ENCODE data around the gene AKR1C3.

Gene AKR1C3

DNA sequence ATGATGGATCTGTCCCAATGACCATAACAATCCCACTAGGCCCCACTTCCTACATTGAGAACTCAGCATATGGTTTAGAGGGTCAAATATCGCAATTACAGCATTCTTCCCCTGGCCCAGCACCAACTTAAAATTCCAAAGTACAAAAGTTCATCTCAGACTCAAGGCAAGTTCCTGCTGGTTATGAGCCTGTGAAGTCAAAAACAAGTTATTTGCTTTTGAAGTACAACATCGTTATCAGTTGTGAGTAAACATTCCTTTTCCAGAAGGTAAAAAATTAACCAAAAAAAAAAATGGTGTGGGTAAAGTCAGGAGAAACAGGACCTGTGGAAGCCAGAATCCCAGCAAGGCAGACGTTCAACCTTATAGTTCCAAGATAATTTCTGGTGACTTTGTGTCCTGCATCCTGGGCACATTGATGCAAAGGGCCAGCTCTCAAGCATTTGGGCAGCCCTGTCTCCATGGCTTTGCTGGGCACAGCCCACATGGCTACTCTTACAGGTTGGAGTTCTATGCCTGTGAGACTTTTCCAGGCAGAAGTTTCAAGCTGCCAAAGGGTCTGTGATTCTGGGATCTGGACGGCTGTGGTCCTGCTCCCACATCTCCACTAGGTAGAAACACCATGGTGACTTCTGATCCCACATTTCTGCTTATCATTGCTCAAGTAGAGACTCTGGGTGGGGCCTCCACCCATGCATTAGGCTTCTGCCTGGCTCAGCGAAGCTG, 53.2 kb downstream of the AKR1C3 start:
- no peak overlapping the region for H3K4me3 ChIP-seq (ENCODE audit: low read depth, low read length)
- DNase-seq: no peak
- H3K36me3 ChIP-seq: no peaks in the 10 kb centered on the region
- no peaks in the 10 kb centered on the region for H3K9me3 ChIP-seq
- TF ChIP-seq, protein P1, sequence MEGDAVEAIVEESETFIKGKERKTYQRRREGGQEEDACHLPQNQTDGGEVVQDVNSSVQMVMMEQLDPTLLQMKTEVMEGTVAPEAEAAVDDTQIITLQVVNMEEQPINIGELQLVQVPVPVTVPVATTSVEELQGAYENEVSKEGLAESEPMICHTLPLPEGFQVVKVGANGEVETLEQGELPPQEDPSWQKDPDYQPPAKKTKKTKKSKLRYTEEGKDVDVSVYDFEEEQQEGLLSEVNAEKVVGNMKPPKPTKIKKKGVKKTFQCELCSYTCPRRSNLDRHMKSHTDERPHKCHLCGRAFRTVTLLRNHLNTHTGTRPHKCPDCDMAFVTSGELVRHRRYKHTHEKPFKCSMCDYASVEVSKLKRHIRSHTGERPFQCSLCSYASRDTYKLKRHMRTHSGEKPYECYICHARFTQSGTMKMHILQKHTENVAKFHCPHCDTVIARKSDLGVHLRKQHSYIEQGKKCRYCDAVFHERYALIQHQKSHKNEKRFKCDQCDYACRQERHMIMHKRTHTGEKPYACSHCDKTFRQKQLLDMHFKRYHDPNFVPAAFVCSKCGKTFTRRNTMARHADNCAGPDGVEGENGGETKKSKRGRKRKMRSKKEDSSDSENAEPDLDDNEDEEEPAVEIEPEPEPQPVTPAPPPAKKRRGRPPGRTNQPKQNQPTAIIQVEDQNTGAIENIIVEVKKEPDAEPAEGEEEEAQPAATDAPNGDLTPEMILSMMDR (IDR thresholded peaks at IDR 0.05; ENCODE audit: low read depth, low read length): no peak
- no peaks in the 10 kb centered on the region for H3K27me3 ChIP-seq
- no peaks in the 10 kb centered on the region for H3K4me1 ChIP-seq

DNA sequence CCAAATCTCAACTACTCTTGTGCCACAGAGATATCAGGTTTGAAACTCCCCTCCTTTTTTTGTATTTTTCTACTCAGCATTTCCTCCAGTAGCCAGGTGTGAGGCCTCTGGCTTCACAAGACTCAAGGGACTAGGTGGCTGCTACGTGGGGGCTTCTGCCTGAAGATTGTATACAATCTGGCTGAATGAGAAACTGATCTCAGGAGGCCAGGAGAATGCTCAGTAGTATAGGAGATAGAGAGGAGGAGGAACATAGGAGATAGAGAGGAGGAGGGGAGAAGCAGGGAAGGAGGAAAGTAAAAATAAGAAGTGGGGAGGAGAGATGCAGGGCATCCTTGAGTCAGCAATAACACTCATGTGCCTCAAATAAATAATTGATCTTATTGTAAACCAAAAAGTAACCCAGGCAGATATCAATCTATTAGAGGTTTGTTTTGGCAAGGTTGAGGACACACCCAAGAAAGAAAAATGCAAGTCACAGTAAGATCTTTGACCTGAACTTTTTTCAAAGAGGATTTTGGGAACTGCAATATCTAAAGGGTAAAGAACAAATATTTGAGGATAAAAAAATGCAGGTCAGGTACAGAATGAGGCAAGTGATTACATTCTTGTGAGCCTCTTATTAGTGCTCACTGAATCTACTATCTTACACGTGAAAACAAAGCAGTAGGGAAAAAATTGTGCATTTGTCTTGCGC, 53.9 kb downstream of the AKR1C3 start:
- no peaks in the 10 kb centered on the region for H3K4me1 ChIP-seq
- TF ChIP-seq, protein P1 (IDR thresholded peaks at IDR 0.05; ENCODE audit: low read depth, low read length): no peak
- no peak for DNase-seq

DNA sequence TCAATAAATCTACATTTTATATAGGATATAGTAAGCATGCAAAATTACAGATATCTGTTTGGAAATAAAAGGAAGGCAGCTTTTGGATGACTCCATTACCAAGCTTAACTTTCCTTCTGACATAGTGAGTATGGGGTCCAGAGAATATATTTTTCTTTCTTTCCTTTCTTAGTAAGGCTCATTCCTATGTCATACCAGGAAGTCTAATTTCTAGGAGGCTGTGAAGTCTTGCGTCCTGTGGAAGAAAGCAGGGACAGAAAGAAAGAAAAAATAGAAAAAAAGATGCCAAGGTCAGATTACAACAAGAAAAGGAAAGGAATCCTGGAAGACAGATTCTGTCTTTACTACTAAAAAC, 54.4 kb downstream of the AKR1C3 start:
- no peaks in the 10 kb centered on the region for H3K27me3 ChIP-seq
- no peak overlapping the region for H3K4me3 ChIP-seq (ENCODE audit: low read depth, low read length)
- no peaks in the 10 kb centered on the region for H3K4me1 ChIP-seq
- TF ChIP-seq, protein P1 (IDR thresholded peaks at IDR 0.05; ENCODE audit: low read depth, low read length): no peak
- DNase-seq: no peak
- no peaks in the 10 kb centered on the region for H3K9me3 ChIP-seq
- no peaks in the 10 kb centered on the region for H3K36me3 ChIP-seq

More for the DNA sequence above, 53.9 kb downstream of the AKR1C3 start:
- Histone ChIP-seq H3K4me3 (ENCODE audit: low read depth, low read length) (no peak overlapping the region), H3K36me3 (no peaks in the 10 kb centered on the region), H3K27me3 (no peaks in the 10 kb centered on the region), H3K9me3 (no peaks in the 10 kb centered on the region)

DNA sequence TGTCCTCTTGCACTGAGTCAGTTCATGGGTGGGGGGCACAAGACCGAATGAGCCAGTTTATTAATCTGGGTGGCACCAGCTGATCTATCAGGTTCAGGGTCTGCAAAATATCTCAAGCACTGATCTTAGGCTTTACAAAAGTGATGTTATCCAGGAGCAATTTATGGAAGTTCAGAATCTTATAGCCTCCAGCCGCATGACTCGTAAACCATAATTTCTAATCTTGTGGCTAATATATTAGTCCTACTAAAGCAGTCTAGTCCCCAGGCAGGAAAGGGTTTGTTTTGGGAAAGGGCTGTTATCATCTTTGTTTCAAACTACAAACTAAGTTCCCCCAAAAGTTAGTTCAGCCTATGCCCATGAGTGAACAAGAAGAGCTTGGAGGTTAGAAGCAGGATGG, 56.9 kb downstream of the AKR1C3 start:
- Histone ChIP-seq H3K4me3 (ENCODE audit: low read depth, low read length) (no peak overlapping the region), H3K9me3 (no peaks in the 10 kb centered on the region), H3K4me1 (no peaks in the 10 kb centered on the region), H3K36me3 (no peaks in the 10 kb centered on the region), H3K27me3 (no peaks in the 10 kb centered on the region)
- TF ChIP-seq, protein P1 (IDR thresholded peaks at IDR 0.05; ENCODE audit: low read depth, low read length): no peak
- DNase-seq: no peak

DNA sequence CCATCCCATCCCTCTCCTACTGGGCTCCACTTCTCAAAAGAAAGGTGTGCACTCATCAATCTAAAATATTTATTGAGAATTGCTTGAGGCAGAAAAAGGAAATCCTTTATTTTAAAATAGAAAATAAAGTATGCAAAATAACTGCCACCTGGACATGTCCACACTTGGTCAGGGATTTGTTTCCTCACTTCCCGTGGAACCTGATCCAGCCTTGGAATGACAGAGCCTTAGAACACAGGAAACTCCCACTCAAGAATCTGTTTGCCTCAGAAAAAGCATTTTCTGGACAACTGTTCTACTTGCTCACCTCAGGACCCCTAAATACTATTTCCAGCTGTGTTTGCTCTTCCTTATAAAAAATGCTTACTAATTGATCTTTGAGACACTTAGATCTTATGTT, 61.7 kb downstream of the AKR1C3 start:
- no peak for DNase-seq
- no peak overlapping the region for H3K4me3 ChIP-seq (ENCODE audit: low read depth, low read length)
- H3K27me3 ChIP-seq: no peaks in the 10 kb centered on the region
- no peaks in the 10 kb centered on the region for H3K36me3 ChIP-seq
- H3K9me3 ChIP-seq: no peaks in the 10 kb centered on the region
- no peaks in the 10 kb centered on the region for H3K4me1 ChIP-seq
- TF ChIP-seq, protein P1 (IDR thresholded peaks at IDR 0.05; ENCODE audit: low read depth, low read length): no peak

Measured in BE2C (cell line).